ENCODE measurements around the gene ZNF268.
A peak's percentile ranks its signal among the peaks of the same experiment; 100 is the strongest.
"Not testable (repeated sequence)": the region's sequence is repeated elsewhere in the genome, so short reads cannot be mapped to it uniquely, and the experiment has no call there.

The ZNF268 gene

GRCh38 chr12:133227281-133227852, 46.1 kb downstream of the ZNF268 start:
- no peak for DNase-seq (ENCODE audit: low spot score)

GRCh38 chr12:133231001-133231400, 49.7 kb downstream of the ZNF268 start:
- DNase-seq (ENCODE audit: low spot score), result peak; percentile 90

- no peak for DNase-seq (ENCODE audit: low spot score)
Measured at GRCh38 chr12:133233006-133233405, 51.7 kb downstream of the ZNF268 start.

GRCh38 chr12:133233993-133234564, 52.8 kb downstream of the ZNF268 start:
- no peak for DNase-seq (ENCODE audit: low spot score)

GRCh38 chr12:133234971-133235370, 53.7 kb downstream of the ZNF268 start:
- DNase-seq (ENCODE audit: low spot score), result no peak

- DNase-seq (ENCODE audit: low spot score), result no peak
Measured at GRCh38 chr12:133235401-133236112, 54.3 kb downstream of the ZNF268 start, which contains the start of gene ANHX. ANHX (minus strand) TSS chr12:133235877; CDS start chr12:133234356, 1,521 bp downstream.

- no peak for DNase-seq (ENCODE audit: low spot score)
Measured at GRCh38 chr12:133236144-133236543, 54.8 kb downstream of the ZNF268 start.

- DNase-seq (ENCODE audit: low spot score), result no peak
Measured at GRCh38 chr12:133236556-133236955, 55.3 kb downstream of the ZNF268 start.

- DNase-seq (ENCODE audit: low spot score), result no peak
Measured at GRCh38 chr12:133251732-133252131, 70.4 kb downstream of the ZNF268 start.

GRCh38 chr12:133255833-133256232, 74.5 kb downstream of the ZNF268 start:
- not testable (repeated sequence) for DNase-seq (ENCODE audit: low spot score)

GRCh38 chr12:133256321-133256720, 75.0 kb downstream of the ZNF268 start:
- no peak for DNase-seq (ENCODE audit: low spot score)

GRCh38 chr12:133264173-133264572, 82.9 kb downstream of the ZNF268 start:
- DNase-seq (ENCODE audit: low spot score), result no peak
